ENCODE results near the gene LRMDA.
"Not testable (repeated sequence)": the region's sequence is repeated elsewhere in the genome, so short reads cannot be mapped to it uniquely, and the experiment has no call there.

Gene LRMDA

GRCh38 chr10:76037531-76038155 lies 606.2 kb downstream of the LRMDA start:
- no peak for DNase-seq

- no peak for DNase-seq
Measured at GRCh38 chr10:76038696-76039095, 607.3 kb downstream of the LRMDA start.

- no peak for DNase-seq
Measured at GRCh38 chr10:76040107-76040829, 608.8 kb downstream of the LRMDA start.

GRCh38 chr10:76040830-76041220 lies 609.4 kb downstream of the LRMDA start:
- no peak for DNase-seq

GRCh38 chr10:76041551-76041950 lies 610.1 kb downstream of the LRMDA start:
- DNase-seq = no peak

GRCh38 chr10:76043261-76043660 lies 611.8 kb downstream of the LRMDA start:
- no peak for DNase-seq

- DNase-seq = no peak
Measured at GRCh38 chr10:76044751-76045150, 613.3 kb downstream of the LRMDA start.

- no peak for DNase-seq
Measured at GRCh38 chr10:76045174-76045573, 613.8 kb downstream of the LRMDA start.

- no peak for DNase-seq
Measured at GRCh38 chr10:76047521-76047920, 616.1 kb downstream of the LRMDA start.

- no peak for DNase-seq
Measured at GRCh38 chr10:76049581-76050290, 618.3 kb downstream of the LRMDA start.

GRCh38 chr10:76050291-76050625 lies 618.8 kb downstream of the LRMDA start:
- DNase-seq = no peak

- DNase-seq = no peak
Measured at GRCh38 chr10:76051007-76051936, 619.8 kb downstream of the LRMDA start.

GRCh38 chr10:76052682-76053503 lies 621.5 kb downstream of the LRMDA start:
- no peak for DNase-seq

GRCh38 chr10:76055466-76055865 lies 624.0 kb downstream of the LRMDA start:
- no peak for DNase-seq

GRCh38 chr10:76055963-76056362 lies 624.5 kb downstream of the LRMDA start:
- DNase-seq = no peak

GRCh38 chr10:76060993-76061392 lies 629.6 kb downstream of the LRMDA start:
- not testable (repeated sequence) for DNase-seq

GRCh38 chr10:76066457-76066856 lies 635.0 kb downstream of the LRMDA start:
- DNase-seq = no peak

GRCh38 chr10:76067447-76067846 lies 636.0 kb downstream of the LRMDA start:
- DNase-seq = no peak

- no peak for DNase-seq
Measured at GRCh38 chr10:76068856-76069255, 637.4 kb downstream of the LRMDA start.

- DNase-seq = no peak
Measured at GRCh38 chr10:76070916-76071315, 639.5 kb downstream of the LRMDA start.

- DNase-seq = no peak
Measured at GRCh38 chr10:76071653-76072365, 640.4 kb downstream of the LRMDA start.
